WTC11 (cell line): ENCODE data around the gene C16orf74. TPM values are rescaled to one million over a fixed set of nuclear protein-coding genes. Genes with fewer than 3 reads are reported as not detected.

Experiments
- ATF1 ChIP-seq: sonication (generic); formaldehyde crosslinking; IDR thresholded peaks from 2 replicates; pipeline ENCODE4 v1.8.1; 2023; ENCODE audit warnings: mild to moderate bottlenecking, moderate library complexity, missing genetic modification reagents
- ATF2 ChIP-seq: sonication (generic); formaldehyde crosslinking; IDR thresholded peaks from 2 replicates; pipeline ENCODE4 v1.8.1; 2022; ENCODE audit warnings: low read depth, missing genetic modification reagents, borderline replicate concordance
- CBFB ChIP-seq: sonication (generic); formaldehyde crosslinking; IDR thresholded peaks from 2 replicates; pipeline ENCODE4 v1.8.1; 2022; ENCODE audit warnings: mild to moderate bottlenecking, low read depth, missing genetic modification reagents
- CREB1 ChIP-seq: sonication (generic); formaldehyde crosslinking; IDR thresholded peaks from 2 replicates; pipeline ENCODE4 v1.8.0; 2023; ENCODE audit warnings: mild to moderate bottlenecking, missing genetic modification reagents
- ELF4 ChIP-seq: sonication (generic); formaldehyde crosslinking; IDR thresholded peaks from 2 replicates; pipeline ENCODE4 v1.8.1; 2022; ENCODE audit warnings: low read depth, mild to moderate bottlenecking, moderate library complexity, missing genetic modification reagents
- GRHL2 ChIP-seq: fragments of 250-450 bp; sonication (Bioruptor Pico); IDR thresholded peaks from 2 replicates; pipeline ENCODE4 v1.8.0; 2022; ENCODE audit warnings: mild to moderate bottlenecking, moderate library complexity; ENCODE audit not compliant: insufficient replicate concordance, severe bottlenecking
- MYBL2 ChIP-seq: sonication (generic); formaldehyde crosslinking; IDR thresholded peaks from 2 replicates; pipeline ENCODE4 v1.8.1; 2023; ENCODE audit warnings: mild to moderate bottlenecking, moderate library complexity, missing genetic modification reagents
- NR1H2 ChIP-seq: sonication (generic); formaldehyde crosslinking; IDR thresholded peaks from 2 replicates; pipeline ENCODE4 v1.9.0; 2021; ENCODE audit warnings: mild to moderate bottlenecking, moderate library complexity, missing genetic modification reagents
- NR2C2 ChIP-seq: sonication (generic); formaldehyde crosslinking; IDR thresholded peaks from 2 replicates; pipeline ENCODE4 v1.8.0; 2022; ENCODE audit warnings: mild to moderate bottlenecking, missing genetic modification reagents
- SOX15 ChIP-seq: fragments of 250-450 bp; sonication (Bioruptor Pico); IDR thresholded peaks from 2 replicates; pipeline ENCODE4 v1.9.0; 2021; ENCODE audit warnings: mild to moderate bottlenecking
- TP53 ChIP-seq: sonication (generic); formaldehyde crosslinking; IDR thresholded peaks from 2 replicates; pipeline ENCODE4 v1.8.1; 2023; ENCODE audit warnings: mild to moderate bottlenecking, missing genetic modification reagents
- ZNF138 ChIP-seq: sonication (generic); formaldehyde crosslinking; conservative IDR thresholded peaks from 2 replicates; pipeline ENCODE4 v1.8.1; 2022; ENCODE audit warnings: mild to moderate bottlenecking, moderate library complexity, missing genetic modification reagents
- total RNA-seq: library from RNA; stranded (reverse); gene quantifications from 3 replicates; pipeline ENCODE4 v1.2.3, GENCODE V29; 2021
- TF ChIP-seq, protein P1 (sequence below): fragments of 250-450 bp; sonication (Bioruptor Pico); IDR thresholded peaks from 2 replicates; pipeline ENCODE4 v1.9.0; 2021; ENCODE audit warnings: mild to moderate bottlenecking
- TF ChIP-seq, protein P2 (sequence below): sonication (generic); formaldehyde crosslinking; IDR thresholded peaks from 2 replicates; pipeline ENCODE4 v1.8.1; 2022; ENCODE audit warnings: mild to moderate bottlenecking, missing genetic modification reagents, moderate library complexity, borderline replicate concordance
- TF ChIP-seq, protein P3 (sequence below): sonication (generic); formaldehyde crosslinking; IDR thresholded peaks from 2 replicates; pipeline ENCODE4 v1.8.1; 2022; ENCODE audit warnings: mild to moderate bottlenecking, moderate library complexity, missing genetic modification reagents
- TF ChIP-seq, protein P4 (sequence below): sonication (generic); formaldehyde crosslinking; IDR thresholded peaks from 2 replicates; pipeline ENCODE4 v1.8.0; 2022; ENCODE audit warnings: mild to moderate bottlenecking, missing genetic modification reagents
- TF ChIP-seq, protein P5 (sequence below): fragments of 250-450 bp; sonication (Bioruptor Pico); IDR thresholded peaks from 2 replicates; pipeline ENCODE4 v1.8.0; 2021; ENCODE audit warnings: mild to moderate bottlenecking
- TF ChIP-seq, protein P6 (sequence below): sonication (generic); formaldehyde crosslinking; IDR thresholded peaks from 2 replicates; pipeline ENCODE4 v1.8.1; 2023; ENCODE audit warnings: mild to moderate bottlenecking, missing genetic modification reagents, moderate library complexity

C16orf74 gene
- total RNA-seq, 1 experiment from 2014 or later = 8.3 TPM

GRCh38 chr16:85688586-85689284 is 62.2 kb downstream of the C16orf74 start, which contains the start of gene GINS2 (continued):
- TF ChIP-seq ATF2 (no peak), CBFB (CRISPR knock-in tag) (no peak), NR2C2 (CRISPR knock-in tag) (0 out of 2 replicates have a peak, but pooled peaks have one; percentile 16), SOX15 (CRISPR knock-in tag) (no peak), ATF1 (CRISPR knock-in tag) (no peak; the same call in 1 of the 2 replicates), TP53 (CRISPR knock-in tag) (peak; percentile 72; the same call in 1 of the 2 replicates), ELF4 (CRISPR knock-in tag) (no peak), CREB1 (peak; percentile 84), GRHL2 (no peak), NR1H2 (no peak), ZNF138 (CRISPR knock-in tag) (no peak; the same call in 1 of the 2 replicates), MYBL2 (CRISPR knock-in tag) (peak; percentile 53)
- TF ChIP-seq, protein P1, sequence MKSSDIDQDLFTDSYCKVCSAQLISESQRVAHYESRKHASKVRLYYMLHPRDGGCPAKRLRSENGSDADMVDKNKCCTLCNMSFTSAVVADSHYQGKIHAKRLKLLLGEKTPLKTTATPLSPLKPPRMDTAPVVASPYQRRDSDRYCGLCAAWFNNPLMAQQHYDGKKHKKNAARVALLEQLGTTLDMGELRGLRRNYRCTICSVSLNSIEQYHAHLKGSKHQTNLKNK (CRISPR knock-in tag) = no peak
- TF ChIP-seq, protein P2, sequence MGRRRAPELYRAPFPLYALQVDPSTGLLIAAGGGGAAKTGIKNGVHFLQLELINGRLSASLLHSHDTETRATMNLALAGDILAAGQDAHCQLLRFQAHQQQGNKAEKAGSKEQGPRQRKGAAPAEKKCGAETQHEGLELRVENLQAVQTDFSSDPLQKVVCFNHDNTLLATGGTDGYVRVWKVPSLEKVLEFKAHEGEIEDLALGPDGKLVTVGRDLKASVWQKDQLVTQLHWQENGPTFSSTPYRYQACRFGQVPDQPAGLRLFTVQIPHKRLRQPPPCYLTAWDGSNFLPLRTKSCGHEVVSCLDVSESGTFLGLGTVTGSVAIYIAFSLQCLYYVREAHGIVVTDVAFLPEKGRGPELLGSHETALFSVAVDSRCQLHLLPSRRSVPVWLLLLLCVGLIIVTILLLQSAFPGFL (CRISPR knock-in tag) = 0 out of 2 replicates have a peak, but pooled peaks have one; percentile 79
- TF ChIP-seq, protein P3, sequence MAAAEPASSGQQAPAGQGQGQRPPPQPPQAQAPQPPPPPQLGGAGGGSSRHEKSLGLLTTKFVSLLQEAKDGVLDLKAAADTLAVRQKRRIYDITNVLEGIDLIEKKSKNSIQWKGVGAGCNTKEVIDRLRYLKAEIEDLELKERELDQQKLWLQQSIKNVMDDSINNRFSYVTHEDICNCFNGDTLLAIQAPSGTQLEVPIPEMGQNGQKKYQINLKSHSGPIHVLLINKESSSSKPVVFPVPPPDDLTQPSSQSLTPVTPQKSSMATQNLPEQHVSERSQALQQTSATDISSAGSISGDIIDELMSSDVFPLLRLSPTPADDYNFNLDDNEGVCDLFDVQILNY = peak; percentile 100
- TF ChIP-seq, protein P4, sequence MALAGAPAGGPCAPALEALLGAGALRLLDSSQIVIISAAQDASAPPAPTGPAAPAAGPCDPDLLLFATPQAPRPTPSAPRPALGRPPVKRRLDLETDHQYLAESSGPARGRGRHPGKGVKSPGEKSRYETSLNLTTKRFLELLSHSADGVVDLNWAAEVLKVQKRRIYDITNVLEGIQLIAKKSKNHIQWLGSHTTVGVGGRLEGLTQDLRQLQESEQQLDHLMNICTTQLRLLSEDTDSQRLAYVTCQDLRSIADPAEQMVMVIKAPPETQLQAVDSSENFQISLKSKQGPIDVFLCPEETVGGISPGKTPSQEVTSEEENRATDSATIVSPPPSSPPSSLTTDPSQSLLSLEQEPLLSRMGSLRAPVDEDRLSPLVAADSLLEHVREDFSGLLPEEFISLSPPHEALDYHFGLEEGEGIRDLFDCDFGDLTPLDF = peak; percentile 86; the same call in 1 of the 2 replicates
- TF ChIP-seq, protein P5, sequence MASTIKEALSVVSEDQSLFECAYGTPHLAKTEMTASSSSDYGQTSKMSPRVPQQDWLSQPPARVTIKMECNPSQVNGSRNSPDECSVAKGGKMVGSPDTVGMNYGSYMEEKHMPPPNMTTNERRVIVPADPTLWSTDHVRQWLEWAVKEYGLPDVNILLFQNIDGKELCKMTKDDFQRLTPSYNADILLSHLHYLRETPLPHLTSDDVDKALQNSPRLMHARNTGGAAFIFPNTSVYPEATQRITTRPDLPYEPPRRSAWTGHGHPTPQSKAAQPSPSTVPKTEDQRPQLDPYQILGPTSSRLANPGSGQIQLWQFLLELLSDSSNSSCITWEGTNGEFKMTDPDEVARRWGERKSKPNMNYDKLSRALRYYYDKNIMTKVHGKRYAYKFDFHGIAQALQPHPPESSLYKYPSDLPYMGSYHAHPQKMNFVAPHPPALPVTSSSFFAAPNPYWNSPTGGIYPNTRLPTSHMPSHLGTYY = no peak
- TF ChIP-seq, protein P6, sequence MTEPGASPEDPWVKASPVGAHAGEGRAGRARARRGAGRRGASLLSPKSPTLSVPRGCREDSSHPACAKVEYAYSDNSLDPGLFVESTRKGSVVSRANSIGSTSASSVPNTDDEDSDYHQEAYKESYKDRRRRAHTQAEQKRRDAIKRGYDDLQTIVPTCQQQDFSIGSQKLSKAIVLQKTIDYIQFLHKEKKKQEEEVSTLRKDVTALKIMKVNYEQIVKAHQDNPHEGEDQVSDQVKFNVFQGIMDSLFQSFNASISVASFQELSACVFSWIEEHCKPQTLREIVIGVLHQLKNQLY (CRISPR knock-in tag) = no peak
